ENCODE measurements around the gene LLGL1. TPM values are rescaled to one million over a fixed set of nuclear protein-coding genes. Genes with fewer than 3 reads are reported as not detected.
A peak's percentile ranks its signal among the peaks of the same experiment; 100 is the strongest.

Gene LLGL1
- total and polyA plus RNA-seq, 2 donors (not counting 3 experiments of a cell fraction or from before 2014, with no cell fraction given) = 34.9 to 47.1 TPM

GRCh38 chr17:18233803-18234518 is 8.5 kb downstream of the LLGL1 start:
- Histone ChIP-seq H3K36me3 (ENCODE audit: control insufficient read depth in 2 of 2, extremely low read depth in 1 of 2, insufficient read depth in 2 of 2, low read length in 2 of 2) (peaks cover 6 to 41% of the 10 kb centered on the region in 2 experiments), H3K79me2 (ENCODE audit: control insufficient read depth, insufficient read depth, low read length) (peaks cover 13% of the 10 kb centered on the region), H2AFZ (ENCODE audit: low read depth, low read length) (no peak overlapping the region), H3K4me3 (replicated peaks in 1 of 3; ENCODE audit: insufficient read depth in 1 of 3, low read depth in 1 of 3, low read length in 3 of 3) (no peak overlapping the region), H3K27ac (ENCODE audit: insufficient read depth, low read depth, low read length) (no peak overlapping the region), H3K4me1 (ENCODE audit: control insufficient read depth, extremely low read depth, insufficient read depth, low read length) (peaks cover 13% of the 10 kb centered on the region), H3K27me3 (ENCODE audit: control insufficient read depth in 2 of 2, insufficient read depth in 2 of 2, low read length in 2 of 2) (no peaks in the 10 kb centered on the region), H4K20me1 (replicated peaks; ENCODE audit: control insufficient read depth, extremely low read depth, insufficient read depth, low read length) (no peaks in the 10 kb centered on the region), H3K9me3 (replicated peaks; ENCODE audit: control insufficient read depth, insufficient read depth, low read length) (no peaks in the 10 kb centered on the region), H3K9ac (replicated peaks; ENCODE audit: extremely low read depth, insufficient read depth, low read length) (no peak overlapping the region), H3K4me2 (ENCODE audit: insufficient read depth, low read length) (no peak overlapping the region), H3K9me1 (replicated peaks; ENCODE audit: control insufficient read depth, extremely low read depth, insufficient read depth, low read length) (no peaks in the 10 kb centered on the region)
- dilution Hi-C loops (cut with MboI; ENCODE audit: extremely low pct_ligation_motif_present, low sequenced_read_pairs) = no loop called here
- intact Hi-C loops (cut with micrococcal nuclease) = loop anchor here (2.0 kb wide), 1 partner anchor 81 kb away; the partner anchor contains the start of genes SMCR8 and TOP3A
- FAIRE-seq = no peak
- no peak for DNase-seq (ENCODE audit: low read depth, low spot score)
- ChIA-PET POLR2A (no interaction called here), CTCF (interaction anchor here (1.2 kb wide), 1 partner anchor 10 kb away, joined by 3 read pairs; no protein-coding TSS in a partner anchor)
- TF ChIP-seq POLR2AphosphoS5 (IDR thresholded peaks at IDR 0.05; ENCODE audit: insufficient read depth, low read depth, low read length) (no peak), POLR2A (IDR thresholded peaks at IDR 0.05; ENCODE audit: low read depth, low read length) (no peak)
- BruUV-seq (replicated peaks) = no TSS peak

GRCh38 chr17:18234853-18235380 is 9.5 kb downstream of the LLGL1 start:
- peak overlapping the region; percentile 89 for H3K27ac ChIP-seq (ENCODE audit: insufficient read depth, low read depth, low read length)
- no peak overlapping the region for H3K4me3 ChIP-seq (replicated peaks in 1 of 3; ENCODE audit: insufficient read depth in 1 of 3, low read depth in 1 of 3, low read length in 3 of 3)
- no peak overlapping the region for H3K9ac ChIP-seq (replicated peaks; ENCODE audit: extremely low read depth, insufficient read depth, low read length)
- ChIA-PET POLR2A (no interaction called here), CTCF (interaction anchor here (1.1 to 1.7 kb wide), 3 partner anchors 11 to 17 kb away, joined by 4 to 11 read pairs (median 6); no protein-coding TSS in a partner anchor)
- FAIRE-seq (no peak), DNase-seq (ENCODE audit: low read depth, low spot score) (no peak)
- H4K20me1 ChIP-seq (replicated peaks; ENCODE audit: control insufficient read depth, extremely low read depth, insufficient read depth, low read length) = no peaks in the 10 kb centered on the region
- H2AFZ ChIP-seq (ENCODE audit: low read depth, low read length) = no peak overlapping the region
- no peaks in the 10 kb centered on the region for H3K9me1 ChIP-seq (replicated peaks; ENCODE audit: control insufficient read depth, extremely low read depth, insufficient read depth, low read length)
- no peaks in the 10 kb centered on the region for H3K27me3 ChIP-seq (ENCODE audit: control insufficient read depth in 2 of 2, insufficient read depth in 2 of 2, low read length in 2 of 2)
- no peak overlapping the region for H3K4me2 ChIP-seq (ENCODE audit: insufficient read depth, low read length)
- intact Hi-C loops (cut with micrococcal nuclease) (loop anchor here (2.0 kb wide), 1 partner anchor 80 kb away; the partner anchor contains the start of genes SMCR8 and TOP3A), dilution Hi-C loops (cut with MboI; ENCODE audit: extremely low pct_ligation_motif_present, low sequenced_read_pairs) (no loop called here)
- peaks cover 6 to 44% of the 10 kb centered on the region in 2 experiments for H3K36me3 ChIP-seq (ENCODE audit: control insufficient read depth in 2 of 2, extremely low read depth in 1 of 2, insufficient read depth in 2 of 2, low read length in 2 of 2)
- TF ChIP-seq MAX (IDR thresholded peaks at IDR 0.05; ENCODE audit: insufficient read depth, insufficient read length) (no peak), POLR2AphosphoS5 (IDR thresholded peaks at IDR 0.05; ENCODE audit: insufficient read depth, low read depth, low read length) (no peak), JUN (IDR thresholded peaks at IDR 0.05; ENCODE audit: borderline replicate concordance, insufficient read depth, insufficient read length, low read depth) (no peak), POLR2A (IDR thresholded peaks at IDR 0.05; ENCODE audit: low read depth, low read length) (no peak), FOS (IDR thresholded peaks at IDR 0.05; ENCODE audit: borderline replicate concordance, insufficient read depth, low read length) (no peak), GATA2 (IDR thresholded peaks at IDR 0.05; ENCODE audit: insufficient read depth, insufficient read length, low read depth, low read length) (no peak), CTCF (IDR thresholded peaks at IDR 0.05; ENCODE audit: extremely low read depth in 1 of 2, insufficient read depth in 1 of 2, low read depth in 1 of 2, low read length in 2 of 2) (no peak), MYC (IDR thresholded peaks at IDR 0.05; ENCODE audit: low read depth, low read length) (no peak), EZH2 (IDR thresholded peaks at IDR 0.05; ENCODE audit: borderline replicate concordance, low read depth, low read length, severe bottlenecking) (no peak)
- H3K79me2 ChIP-seq (ENCODE audit: control insufficient read depth, insufficient read depth, low read length) = peaks cover 7% of the 10 kb centered on the region
- peaks cover 13% of the 10 kb centered on the region for H3K4me1 ChIP-seq (ENCODE audit: control insufficient read depth, extremely low read depth, insufficient read depth, low read length)
- no TSS peak for BruUV-seq (replicated peaks)
- H3K9me3 ChIP-seq (replicated peaks; ENCODE audit: control insufficient read depth, insufficient read depth, low read length) = no peaks in the 10 kb centered on the region
